A549 (cell line): Measurements from ENCODE around the gene ARHGEF4. TPM values are rescaled to one million over a fixed set of nuclear protein-coding genes. Genes with fewer than 3 reads are reported as not detected.

Source experiments
- ATAC-seq, 2 experiments: fragments of 200-7000 bp in 1 of 2; fragments of >200 bp in 1 of 2; cut with Nextera tagmentation in 1 of 2; cut with Tn5 transposase in 1 of 2; 3 replicates each; pipeline versions ENCODE4 v1.8.0 to v1.9.1; 2018 to 2020; ENCODE audit warnings: mild to moderate bottlenecking in 1 of 2, moderate library complexity in 1 of 2
- CTCF ChIA-PET: fragments of 300-600 bp; sonication (Branson Sonifier 250); formaldehyde crosslinking; extraction: SDS; loops from one replicate; lab custom pipeline; 2021; ENCODE audit warnings: antibody characterized with exemption, inconsistent platforms; lab: Yijun Ruan, JAX
- POLR2A ChIA-PET: fragments of 350-600 bp; formaldehyde crosslinking; extraction: SDS; loops from one replicate; lab custom pipeline; 2021; ENCODE audit warnings: antibody characterized with exemption, inconsistent platforms; lab: Yijun Ruan, JAX
- DNase-seq, 2 experiments: peaks; one replicate each; pipeline versions ENCODE4 v3.0.0 to v3.0.0-alpha.2; 2011 to 2016; ENCODE audit warnings: low read depth in 1 of 2, low spot score in 1 of 2
- FAIRE-seq: peaks from 2 replicates; lab custom pipeline; 2011; peaks lifted over from hg19 to GRCh38; lab: Jason Lieb, UNC
- H3K27ac ChIP-seq, 2 experiments: fragments of >200 bp; sonication (Bioruptor Twin); formaldehyde crosslinking; 3 replicates each; pipeline ENCODE4 v1.5.1; 2016 to 2017
- H3K4me1 ChIP-seq: fragments of >200 bp; sonication (Bioruptor Twin); formaldehyde crosslinking; 3 replicates; pipeline ENCODE4 v1.6.1; 2016
- H3K4me2 ChIP-seq: fragments of >200 bp; sonication (Bioruptor Twin); formaldehyde crosslinking; 3 replicates; pipeline ENCODE4 v1.6.1; 2016
- H3K4me3 ChIP-seq: fragments of >200 bp; sonication (Bioruptor Twin); formaldehyde crosslinking; 3 replicates; pipeline ENCODE4 v1.5.1; 2016
- H3K9me3 ChIP-seq: fragments of >200 bp; sonication (Bioruptor Twin); formaldehyde crosslinking; 3 replicates; pipeline ENCODE4 v1.6.1; 2016
- BCL3 ChIP-seq: fragments of >200 bp; sonication (Bioruptor Twin); formaldehyde crosslinking; IDR thresholded peaks from 3 replicates; pipeline ENCODE4 v1.6.1; 2016
- CEBPB ChIP-seq, 2 experiments: fragments of >200 bp in 1 of 2; sonication (Bioruptor Twin) in 1 of 2; formaldehyde crosslinking in 1 of 2; IDR thresholded peaks; 2 replicates each; pipeline ENCODE4 v1.6.1; 2012 to 2016
- E2F6 ChIP-seq: IDR thresholded peaks from 2 replicates; pipeline ENCODE4 v1.6.1; 2012; ENCODE audit warnings: low read depth, borderline replicate concordance
- EHF ChIP-seq: fragments of 250-450 bp; sonication (Bioruptor Pico); IDR thresholded peaks from 2 replicates; pipeline ENCODE4 v1.5.0; 2020; ENCODE audit warnings: mild to moderate bottlenecking
- EHMT2 ChIP-seq: fragments of 200-600 bp; sonication (generic); IDR thresholded peaks from 2 replicates; pipeline ENCODE4 v1.6.1; 2016; ENCODE audit warnings: antibody characterized with exemption, low read depth, mild to moderate bottlenecking, moderate library complexity
- EP300 ChIP-seq, 2 experiments: fragments of >200 bp; sonication (Bioruptor Twin); formaldehyde crosslinking; IDR thresholded peaks; 2 replicates in 1 of 2; 3 replicates in 1 of 2; pipeline ENCODE4 v1.6.1; 2016 to 2017
- FOSL2 ChIP-seq, 2 experiments: fragments of 450-650 bp in 1 of 2; fragments of >200 bp in 1 of 2; sonication (Bioruptor Twin) in 1 of 2; formaldehyde crosslinking; IDR thresholded peaks; 2 replicates each; pipeline versions ENCODE4 v1.5.0 to v1.6.1; 2016 to 2020; ENCODE audit warnings: mild to moderate bottlenecking in 1 of 2, moderate library complexity in 1 of 2
- HES2 ChIP-seq: fragments of >200 bp; sonication (Bioruptor Twin); formaldehyde crosslinking; IDR thresholded peaks from 2 replicates; pipeline ENCODE4 v1.6.1; 2016
- HEYL ChIP-seq: fragments of 250-450 bp; sonication (Bioruptor Pico); IDR thresholded peaks from 2 replicates; pipeline ENCODE4 v1.8.0; 2021; ENCODE audit warnings: mild to moderate bottlenecking, moderate library complexity
- HOXA7 ChIP-seq: fragments of 250-450 bp; sonication (Bioruptor Pico); IDR thresholded peaks from 2 replicates; pipeline ENCODE4 v1.5.0; 2020; ENCODE audit warnings: mild to moderate bottlenecking, moderate library complexity
- HOXB5 ChIP-seq: fragments of 250-450 bp; sonication (Bioruptor Pico); IDR thresholded peaks from 2 replicates; pipeline ENCODE4 v1.5.0; 2020; ENCODE audit warnings: mild to moderate bottlenecking, moderate library complexity
- KDM5A ChIP-seq: fragments of 200-600 bp; sonication (generic); IDR thresholded peaks from 2 replicates; pipeline ENCODE4 v1.6.1; 2016; ENCODE audit warnings: antibody characterized with exemption, mild to moderate bottlenecking
- MAFK ChIP-seq: fragments of 450-650 bp; IDR thresholded peaks from 2 replicates; pipeline ENCODE4 v1.6.1; 2014; ENCODE audit not compliant: partially characterized antibody
- MAZ ChIP-seq: fragments of 150-350 bp; IDR thresholded peaks from 2 replicates; pipeline ENCODE4 v1.6.1; 2014; ENCODE audit warnings: antibody characterized with exemption, low read depth, low read length, borderline replicate concordance
- NFE2L2 ChIP-seq: fragments of 150-350 bp; conservative IDR thresholded peaks from 2 replicates; pipeline ENCODE4 v1.6.1; 2014; ENCODE audit warnings: low read length
- NR3C1 ChIP-seq: fragments of >200 bp; sonication (Bioruptor Twin); formaldehyde crosslinking; IDR thresholded peaks from 3 replicates; pipeline ENCODE4 v1.6.1; 2017
- PBX3 ChIP-seq: IDR thresholded peaks from 2 replicates; pipeline ENCODE4 v1.6.1; 2012
- PHF8 ChIP-seq: fragments of 200-600 bp; sonication (generic); IDR thresholded peaks from 2 replicates; pipeline ENCODE4 v1.6.1; 2016; ENCODE audit warnings: low read depth, mild to moderate bottlenecking, antibody characterized with exemption, moderate library complexity, borderline replicate concordance
- POLR2AphosphoS2 ChIP-seq: conservative IDR thresholded peaks from 2 replicates; pipeline ENCODE4 v1.6.1; 2012; ENCODE audit warnings: low read length, improper control_type of control experiment, inconsistent platforms
- RAD21 ChIP-seq, 2 experiments: fragments of >200 bp in 1 of 2; sonication (Bioruptor Twin) in 1 of 2; formaldehyde crosslinking in 1 of 2; IDR thresholded peaks in 1 of 2; conservative IDR thresholded peaks in 1 of 2; 2 replicates in 1 of 2; 3 replicates in 1 of 2; pipeline ENCODE4 v1.6.1; 2012 to 2018; ENCODE audit warnings: inconsistent platforms in 1 of 2
- RARB ChIP-seq: fragments of 250-450 bp; sonication (Bioruptor Pico); IDR thresholded peaks from 2 replicates; pipeline ENCODE4 v1.8.0; 2021; ENCODE audit warnings: mild to moderate bottlenecking, moderate library complexity
- REST ChIP-seq: fragments of 200-600 bp; sonication (generic); IDR thresholded peaks from 2 replicates; pipeline ENCODE4 v1.6.1; 2016; ENCODE audit warnings: antibody characterized with exemption, mild to moderate bottlenecking, moderate library complexity
- RFX5 ChIP-seq: fragments of 450-650 bp; IDR thresholded peaks from 2 replicates; pipeline ENCODE4 v1.7.1; 2014; ENCODE audit warnings: antibody characterized with exemption, mild to moderate bottlenecking, moderate library complexity
- SMC3 ChIP-seq: fragments of >200 bp; sonication (Bioruptor Twin); formaldehyde crosslinking; IDR thresholded peaks from 3 replicates; pipeline ENCODE4 v1.6.1; 2018; ENCODE audit warnings: inconsistent platforms
- SREBF2 ChIP-seq: fragments of 450-650 bp; IDR thresholded peaks from 2 replicates; pipeline ENCODE4 v1.6.1; 2014; ENCODE audit warnings: mild to moderate bottlenecking, moderate library complexity
- USF2 ChIP-seq: fragments of 450-650 bp; IDR thresholded peaks from 2 replicates; pipeline ENCODE4 v1.6.1; 2014; ENCODE audit warnings: antibody characterized with exemption
- WGBS: methylation state at CpG from one replicate; pipeline ENCODE4 v1.1.6; 2017; ENCODE audit errors: missing lambda C conversion rate; 5-methylcytosine and 5-hydroxymethylcytosine counted together
- polyA plus RNA-seq, 4 experiments: library from polyadenylated mRNA; depleted of rRNA in 3 of 4; stranded (reverse); fragments of >200 nt; fragmentation: RNase III in 1 of 4; extraction: RNeasy Plus Mini Kit Qiagen cat#74134 plus additional on column Dnase treatment in 1 of 4; gene quantifications; 2 replicates in 3 of 4; 3 replicates in 1 of 4; pipeline ENCODE4 v1.2.3, GENCODE V29; 2011 to 2017

ARHGEF4 gene
- polyA plus RNA-seq, 2 of the 4 experiments (the other 2 are of a cell fraction) = 1.00 to 2.1 TPM

GRCh38 chr2:130834091-130834930, 2.4 kb upstream of the ARHGEF4 start:
- no peak overlapping the region for H3K4me3 ChIP-seq
- ChIA-PET POLR2A (interaction anchor here (1.1 kb wide), 1 partner anchor 10 kb away, joined by 3 read pairs; no protein-coding TSS in a partner anchor), CTCF (interaction anchor here (0.7 to 4.2 kb wide), 5 partner anchors 33 to 39 kb away, joined by 3 to 14 read pairs (median 5); no protein-coding TSS in a partner anchor)
- peak in 1 of 2 experiments; percentile 11; a peak in 3 of 6 replicates for ATAC-seq
- H3K27ac ChIP-seq = peak overlapping the region in 1 of 2 experiments; percentile 12; a peak in 2 of 6 replicates
- TF ChIP-seq FOSL2 (IDR thresholded peaks at IDR 0.05) (no peak), FOSL2 (CRISPR knock-in tag; IDR thresholded peaks at IDR 0.05) (no peak), HES2 (no peak), HOXB5 (CRISPR knock-in tag) (no peak), EHF (CRISPR knock-in tag) (no peak), KDM5A (no peak), RARB (no peak), CEBPB (IDR thresholded peaks at IDR 0.05) (no peak), USF2 (no peak), SMC3 (no peak), PBX3 (no peak), PHF8 (no peak), MAZ (no peak), NFE2L2 (no peak), HEYL (CRISPR knock-in tag) (no peak), EP300 (IDR thresholded peaks at IDR 0.05) (no peak), RFX5 (no peak), EHMT2 (no peak), SREBF2 (no peak), RAD21 (conservative IDR thresholded peaks at IDR 0.05 in 1 of 2, IDR thresholded peaks at IDR 0.05 in 1 of 2) (no peak), POLR2AphosphoS2 (no peak)
- no peak overlapping the region for H3K4me2 ChIP-seq
- peaks cover 9% of the 10 kb centered on the region; the same call in 2 of the 3 replicates for H3K4me1 ChIP-seq
- 70% methylated on average over 15 of the region's 18 CpGs for WGBS
- peak in 1 of 2 experiments; percentile 19 for DNase-seq
- no peaks in the 10 kb centered on the region for H3K9me3 ChIP-seq
- no peak for FAIRE-seq

GRCh38 chr2:130834931-130835765, 1.6 kb upstream of the ARHGEF4 start:
- H3K4me3 ChIP-seq = no peak overlapping the region
- H3K4me2 ChIP-seq = no peak overlapping the region
- H3K9me3 ChIP-seq = no peaks in the 10 kb centered on the region
- H3K27ac ChIP-seq = no peak overlapping the region
- peaks cover 7% of the 10 kb centered on the region; the same call in 1 of the 3 replicates for H3K4me1 ChIP-seq
- 86% methylated on average over 18 of the region's 18 CpGs for WGBS
- FAIRE-seq (no peak), DNase-seq (no peak), ATAC-seq (no peak)
- CTCF ChIA-PET = interaction anchor here (0.7 to 4.2 kb wide), 3 partner anchors 38 to 41 kb away, joined by 3 to 14 read pairs (median 3); no protein-coding TSS in a partner anchor
- POLR2A ChIA-PET = no interaction called here
- no peak for TF ChIP-seq MAFK
- TF ChIP-seq KDM5A = no peak
- no peak for TF ChIP-seq E2F6
- no peak for TF ChIP-seq EHF (CRISPR knock-in tag)
- TF ChIP-seq BCL3 = no peak
- no peak for TF ChIP-seq REST
- no peak for TF ChIP-seq POLR2AphosphoS2
- TF ChIP-seq EP300 (IDR thresholded peaks at IDR 0.05) = no peak
- no peak for TF ChIP-seq RARB
- TF ChIP-seq HOXA7 (CRISPR knock-in tag) = no peak
- TF ChIP-seq NR3C1 = no peak
